Stomach (tissue), 4 donors: ENCODE results near the gene EXOSC5.

Experiments
- EP300 ChIP-seq: sonication (generic); formaldehyde crosslinking; IDR thresholded peaks from one replicate; pipeline ENCODE4 v1.6.1; 2017; ENCODE audit warnings: antibody characterized with exemption
- POLR2AphosphoS5 ChIP-seq, 3 donors: sonication (generic); formaldehyde crosslinking; IDR thresholded peaks; one replicate each; pipeline ENCODE4 v1.6.1; 2016; ENCODE audit warnings: antibody characterized with exemption in 3 of 3
- TF ChIP-seq, protein P1 (sequence below), 7 experiments: fragments of 450-650 bp in 4 of 7; fragments of 200-600 bp in 3 of 7; sonication (generic) in 3 of 7; IDR thresholded peaks; one replicate each; pipeline ENCODE4 v1.5.1; 2016 to 2019; ENCODE audit warnings: antibody characterized with exemption in 7 of 7, control low read depth in 2 of 7, mild to moderate bottlenecking in 1 of 7

DNA sequence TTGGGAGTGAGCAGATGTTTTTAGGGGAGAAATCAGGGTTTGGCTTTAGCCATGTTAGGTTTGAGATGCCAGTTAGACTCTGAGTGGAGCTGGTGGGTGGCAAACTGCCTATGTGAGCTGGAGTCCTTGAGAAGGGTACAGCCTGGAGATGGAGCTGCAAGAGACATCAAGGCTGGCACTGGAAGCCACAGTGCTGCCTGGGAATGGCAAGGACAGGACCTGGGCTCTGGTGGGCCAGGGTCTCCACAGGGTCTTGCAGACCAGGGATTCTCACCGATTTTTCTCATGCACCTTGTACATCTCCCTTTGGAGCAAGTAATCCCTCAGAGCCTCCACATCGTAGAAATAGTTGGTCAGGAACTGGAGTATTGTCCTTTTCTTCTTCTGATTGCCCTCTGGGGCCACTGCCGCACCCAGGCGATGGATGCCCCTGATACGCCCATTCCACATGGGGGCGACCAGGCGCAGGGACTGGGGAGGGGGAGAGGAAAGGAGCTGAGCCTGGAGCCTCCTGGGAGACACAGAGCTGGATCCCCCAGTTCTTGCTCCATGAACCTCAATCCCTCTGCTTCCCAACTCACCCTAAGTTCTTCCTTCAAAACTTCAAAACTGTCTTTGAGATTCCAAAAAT, 40.9 kb upstream of the EXOSC5 start:
- no peak for TF ChIP-seq EP300
- TF ChIP-seq, protein P1, sequence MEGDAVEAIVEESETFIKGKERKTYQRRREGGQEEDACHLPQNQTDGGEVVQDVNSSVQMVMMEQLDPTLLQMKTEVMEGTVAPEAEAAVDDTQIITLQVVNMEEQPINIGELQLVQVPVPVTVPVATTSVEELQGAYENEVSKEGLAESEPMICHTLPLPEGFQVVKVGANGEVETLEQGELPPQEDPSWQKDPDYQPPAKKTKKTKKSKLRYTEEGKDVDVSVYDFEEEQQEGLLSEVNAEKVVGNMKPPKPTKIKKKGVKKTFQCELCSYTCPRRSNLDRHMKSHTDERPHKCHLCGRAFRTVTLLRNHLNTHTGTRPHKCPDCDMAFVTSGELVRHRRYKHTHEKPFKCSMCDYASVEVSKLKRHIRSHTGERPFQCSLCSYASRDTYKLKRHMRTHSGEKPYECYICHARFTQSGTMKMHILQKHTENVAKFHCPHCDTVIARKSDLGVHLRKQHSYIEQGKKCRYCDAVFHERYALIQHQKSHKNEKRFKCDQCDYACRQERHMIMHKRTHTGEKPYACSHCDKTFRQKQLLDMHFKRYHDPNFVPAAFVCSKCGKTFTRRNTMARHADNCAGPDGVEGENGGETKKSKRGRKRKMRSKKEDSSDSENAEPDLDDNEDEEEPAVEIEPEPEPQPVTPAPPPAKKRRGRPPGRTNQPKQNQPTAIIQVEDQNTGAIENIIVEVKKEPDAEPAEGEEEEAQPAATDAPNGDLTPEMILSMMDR (IDR thresholded peaks at IDR 0.05): no peak
- no peak for TF ChIP-seq POLR2AphosphoS5 (IDR thresholded peaks at IDR 0.05)
